Measurements from ENCODE around the gene P3R3URF. TPM values are rescaled to one million over a fixed set of nuclear protein-coding genes. Genes with fewer than 3 reads are reported as not detected.

Gene P3R3URF
- total and polyA plus RNA-seq, 4 experiments from 2014 or later, result not detected

- Mint-ChIP-seq H3K4me1 (peaks cover 7 to 31% (median 22%) of the 10 kb centered on the region in 4 donors), H3K27me3 (no peaks in the 10 kb centered on the region), H3K27ac (peak overlapping the region in 3 of 7 donors; percentile 0 to 78 (median 12)), H3K36me3 (peaks cover 25 to 36% of the 10 kb centered on the region in 2 donors), H3K9me3 (no peaks in the 10 kb centered on the region), H3K4me3 (peak overlapping the region in 5 of 8 donors; percentile 8 to 88 (median 61))
- no peak for DNase-seq
- Histone ChIP-seq H3K4me1 (ENCODE audit: insufficient read depth, low read length) (peaks cover 28% of the 10 kb centered on the region), H3K27me3 (ENCODE audit: insufficient read depth, low read length) (no peaks in the 10 kb centered on the region), H3K36me3 (ENCODE audit: insufficient read depth, low read length) (peaks cover 34% of the 10 kb centered on the region), H3K4me3 (ENCODE audit: low read length in 2 of 2) (no peak overlapping the region), H3K9me3 (ENCODE audit: control insufficient read depth in 1 of 2, low read length in 2 of 2) (no peaks in the 10 kb centered on the region), H3K27ac (ENCODE audit: low read depth, low read length) (no peak overlapping the region)
- ChIA-PET POLR2A (ENCODE audit: partially characterized antibody) (interaction anchor here (1.9 kb wide), 1 partner anchor 107 kb away, joined by 6 read pairs; the partner anchor contains the start of genes LRRC41 and UQCRH), CTCF (ENCODE audit: partially characterized antibody) (interaction anchor here (3.6 kb wide), 1 partner anchor 14 kb away, joined by 13 read pairs; no protein-coding TSS in a partner anchor)
- intact Hi-C loops (cut with micrococcal nuclease), result loop anchor here (5.0 kb wide), 1 partner anchor 509 kb away; the partner anchor contains the start of genes GPBP1L1 and TMEM69
These were observed 20.3 kb upstream of the P3R3URF start for GRCh38 chr1:46196609-46197008.

- no peaks in the 10 kb centered on the region for H3K9me3 Mint-ChIP-seq
- H3K4me3 Mint-ChIP-seq, result no peak overlapping the region
- Histone ChIP-seq H3K4me3 (ENCODE audit: low read length in 2 of 2) (no peak overlapping the region), H3K4me1 (ENCODE audit: insufficient read depth, low read length) (peaks cover 28% of the 10 kb centered on the region), H3K27me3 (ENCODE audit: insufficient read depth, low read length) (no peaks in the 10 kb centered on the region), H3K36me3 (ENCODE audit: insufficient read depth, low read length) (peaks cover 45% of the 10 kb centered on the region), H3K9me3 (ENCODE audit: control insufficient read depth in 1 of 2, low read length in 2 of 2) (no peaks in the 10 kb centered on the region), H3K27ac (ENCODE audit: low read depth, low read length) (no peak overlapping the region)
- intact Hi-C loops (cut with micrococcal nuclease), result loop anchor here (5.0 kb wide), 1 partner anchor 507 kb away; the partner anchor contains the start of genes GPBP1L1 and TMEM69
- peaks cover 5 to 26% (median 19%) of the 10 kb centered on the region in 4 donors for H3K4me1 Mint-ChIP-seq
- no peaks in the 10 kb centered on the region for H3K27me3 Mint-ChIP-seq
- ChIA-PET CTCF (ENCODE audit: partially characterized antibody) (interaction anchor here (0.6 to 3.6 kb wide), 4 partner anchors 12 to 85 kb away, joined by 3 to 13 read pairs (median 6); no protein-coding TSS in a partner anchor), POLR2A (ENCODE audit: partially characterized antibody) (no interaction called here)
- no peak for DNase-seq
- no peak overlapping the region for H3K27ac Mint-ChIP-seq
- peaks cover 30 to 47% of the 10 kb centered on the region in 2 donors for H3K36me3 Mint-ChIP-seq
These were observed 18.4 kb upstream of the P3R3URF start for GRCh38 chr1:46194641-46195193.

- ChIA-PET CTCF (ENCODE audit: partially characterized antibody) (interaction anchor here (0.6 to 3.6 kb wide), 4 partner anchors 12 to 85 kb away, joined by 3 to 13 read pairs (median 6); no protein-coding TSS in a partner anchor), POLR2A (ENCODE audit: partially characterized antibody) (no interaction called here)
- Mint-ChIP-seq H3K4me3 (no peak overlapping the region), H3K27ac (no peak overlapping the region), H3K27me3 (no peaks in the 10 kb centered on the region), H3K36me3 (peaks cover 34 to 52% of the 10 kb centered on the region in 2 donors), H3K9me3 (no peaks in the 10 kb centered on the region), H3K4me1 (peaks cover 5 to 26% (median 15%) of the 10 kb centered on the region in 4 donors)
- peaks cover 22% of the 10 kb centered on the region for H3K4me1 ChIP-seq (ENCODE audit: insufficient read depth, low read length)
- no peaks in the 10 kb centered on the region for H3K27me3 ChIP-seq (ENCODE audit: insufficient read depth, low read length)
- no peak for DNase-seq
- H3K36me3 ChIP-seq (ENCODE audit: insufficient read depth, low read length), result peaks cover 45% of the 10 kb centered on the region
- H3K4me3 ChIP-seq (ENCODE audit: low read length in 2 of 2), result no peak overlapping the region
- H3K9me3 ChIP-seq (ENCODE audit: control insufficient read depth in 1 of 2, low read length in 2 of 2), result no peaks in the 10 kb centered on the region
- H3K27ac ChIP-seq (ENCODE audit: low read depth, low read length), result no peak overlapping the region
- intact Hi-C loops (cut with micrococcal nuclease), result no loop called here
These were observed 17.8 kb upstream of the P3R3URF start for GRCh38 chr1:46193984-46194570.

GRCh38 chr1:46193285-46193684 lies 17.0 kb upstream of the P3R3URF start:
- peaks cover 52% of the 10 kb centered on the region for H3K36me3 ChIP-seq (ENCODE audit: insufficient read depth, low read length)
- H3K4me1 Mint-ChIP-seq, result peaks cover 5 to 23% (median 13%) of the 10 kb centered on the region in 4 donors
- H3K9me3 ChIP-seq (ENCODE audit: control insufficient read depth in 1 of 2, low read length in 2 of 2), result no peaks in the 10 kb centered on the region
- peaks cover 36 to 57% of the 10 kb centered on the region in 2 donors for H3K36me3 Mint-ChIP-seq
- H3K27ac Mint-ChIP-seq, result no peak overlapping the region
- ChIA-PET POLR2A (ENCODE audit: partially characterized antibody) (no interaction called here), CTCF (ENCODE audit: partially characterized antibody) (interaction anchor here (1.0 to 2.4 kb wide), 2 partner anchors 30 to 157 kb away, joined by 3 to 9 read pairs; no protein-coding TSS in a partner anchor)
- no peaks in the 10 kb centered on the region for H3K27me3 Mint-ChIP-seq
- intact Hi-C loops (cut with micrococcal nuclease), result no loop called here
- no peak overlapping the region for H3K27ac ChIP-seq (ENCODE audit: low read depth, low read length)
- H3K27me3 ChIP-seq (ENCODE audit: insufficient read depth, low read length), result no peaks in the 10 kb centered on the region
- no peaks in the 10 kb centered on the region for H3K9me3 Mint-ChIP-seq
- DNase-seq, result no peak
- no peak overlapping the region for H3K4me3 ChIP-seq (ENCODE audit: low read length in 2 of 2)
- peaks cover 17% of the 10 kb centered on the region for H3K4me1 ChIP-seq (ENCODE audit: insufficient read depth, low read length)
- H3K4me3 Mint-ChIP-seq, result no peak overlapping the region

GRCh38 chr1:46192171-46192570 lies 15.9 kb upstream of the P3R3URF start:
- peaks cover 53% of the 10 kb centered on the region for H3K36me3 ChIP-seq (ENCODE audit: insufficient read depth, low read length)
- no peaks in the 10 kb centered on the region for H3K9me3 ChIP-seq (ENCODE audit: control insufficient read depth in 1 of 2, low read length in 2 of 2)
- intact Hi-C loops (cut with micrococcal nuclease), result no loop called here
- Mint-ChIP-seq H3K4me1 (peaks cover 5 to 15% (median 9%) of the 10 kb centered on the region in 4 donors), H3K27me3 (no peaks in the 10 kb centered on the region), H3K27ac (no peak overlapping the region), H3K36me3 (peaks cover 44 to 65% of the 10 kb centered on the region in 2 donors), H3K4me3 (no peak overlapping the region), H3K9me3 (no peaks in the 10 kb centered on the region)
- H3K4me1 ChIP-seq (ENCODE audit: insufficient read depth, low read length), result peaks cover 7% of the 10 kb centered on the region
- H3K27ac ChIP-seq (ENCODE audit: low read depth, low read length), result no peak overlapping the region
- ChIA-PET CTCF (ENCODE audit: partially characterized antibody) (interaction anchor here (1.0 kb wide), 1 partner anchor 156 kb away, joined by 3 read pairs; no protein-coding TSS in a partner anchor), POLR2A (ENCODE audit: partially characterized antibody) (interaction anchor here (1.3 kb wide), 1 partner anchor 25 kb away, joined by 3 read pairs; no protein-coding TSS in a partner anchor)
- DNase-seq, result no peak
- no peaks in the 10 kb centered on the region for H3K27me3 ChIP-seq (ENCODE audit: insufficient read depth, low read length)
- no peak overlapping the region for H3K4me3 ChIP-seq (ENCODE audit: low read length in 2 of 2)

GRCh38 chr1:46191033-46191701 lies 14.9 kb upstream of the P3R3URF start:
- Mint-ChIP-seq H3K27ac (peak overlapping the region in 2 of 7 donors; percentile 34 to 37), H3K9me3 (no peaks in the 10 kb centered on the region), H3K4me1 (peaks cover 2 to 7% (median 5%) of the 10 kb centered on the region in 4 donors), H3K4me3 (no peak overlapping the region), H3K27me3 (no peaks in the 10 kb centered on the region), H3K36me3 (peaks cover 41 to 60% of the 10 kb centered on the region in 2 donors)
- intact Hi-C loops (cut with micrococcal nuclease), result no loop called here
- H3K27ac ChIP-seq (ENCODE audit: low read depth, low read length), result no peak overlapping the region
- H3K9me3 ChIP-seq (ENCODE audit: control insufficient read depth in 1 of 2, low read length in 2 of 2), result no peaks in the 10 kb centered on the region
- peaks cover 48% of the 10 kb centered on the region for H3K36me3 ChIP-seq (ENCODE audit: insufficient read depth, low read length)
- H3K4me1 ChIP-seq (ENCODE audit: insufficient read depth, low read length), result no peaks in the 10 kb centered on the region
- POLR2A ChIA-PET (ENCODE audit: partially characterized antibody), result interaction anchor here (1.3 kb wide), 1 partner anchor 24 kb away, joined by 3 read pairs; no protein-coding TSS in a partner anchor
- CTCF ChIA-PET (ENCODE audit: partially characterized antibody), result interaction anchor here (1.0 kb wide), 1 partner anchor 154 kb away, joined by 3 read pairs; no protein-coding TSS in a partner anchor
- DNase-seq, result no peak
- H3K4me3 ChIP-seq (ENCODE audit: low read length in 2 of 2), result no peak overlapping the region
- no peaks in the 10 kb centered on the region for H3K27me3 ChIP-seq (ENCODE audit: insufficient read depth, low read length)

- Mint-ChIP-seq H3K27ac (peak overlapping the region in 2 of 7 donors; percentile 34 to 36), H3K36me3 (peaks cover 36 to 58% of the 10 kb centered on the region in 2 donors), H3K9me3 (no peaks in the 10 kb centered on the region), H3K4me1 (peaks cover under 1 to 6% (median 2%) of the 10 kb centered on the region in 4 donors), H3K27me3 (no peaks in the 10 kb centered on the region), H3K4me3 (no peak overlapping the region)
- POLR2A ChIA-PET (ENCODE audit: partially characterized antibody), result no interaction called here
- Histone ChIP-seq H3K9me3 (ENCODE audit: control insufficient read depth in 1 of 2, low read length in 2 of 2) (no peaks in the 10 kb centered on the region), H3K27ac (ENCODE audit: low read depth, low read length) (no peak overlapping the region), H3K4me3 (ENCODE audit: low read length in 2 of 2) (no peak overlapping the region), H3K27me3 (ENCODE audit: insufficient read depth, low read length) (no peaks in the 10 kb centered on the region), H3K36me3 (ENCODE audit: insufficient read depth, low read length) (peaks cover 42% of the 10 kb centered on the region), H3K4me1 (ENCODE audit: insufficient read depth, low read length) (no peaks in the 10 kb centered on the region)
- intact Hi-C loops (cut with micrococcal nuclease), result no loop called here
- CTCF ChIA-PET (ENCODE audit: partially characterized antibody), result no interaction called here
- DNase-seq, result no peak
These were observed 14.3 kb upstream of the P3R3URF start for GRCh38 chr1:46190539-46190938.

Measured in CD4-positive, alpha-beta memory T cell (primary cell).